NCI-H82 treated with DMSO at 0.1 percent for 48 hours (cell line): ENCODE measurements around the gene ACSF3.

Experiments
- DNase-seq: peaks from one replicate; lab custom pipeline; 2025; ENCODE audit not compliant: unreplicated experiment; lab: John Stamatoyannopoulos, UW

ACSF3 gene

DNA sequence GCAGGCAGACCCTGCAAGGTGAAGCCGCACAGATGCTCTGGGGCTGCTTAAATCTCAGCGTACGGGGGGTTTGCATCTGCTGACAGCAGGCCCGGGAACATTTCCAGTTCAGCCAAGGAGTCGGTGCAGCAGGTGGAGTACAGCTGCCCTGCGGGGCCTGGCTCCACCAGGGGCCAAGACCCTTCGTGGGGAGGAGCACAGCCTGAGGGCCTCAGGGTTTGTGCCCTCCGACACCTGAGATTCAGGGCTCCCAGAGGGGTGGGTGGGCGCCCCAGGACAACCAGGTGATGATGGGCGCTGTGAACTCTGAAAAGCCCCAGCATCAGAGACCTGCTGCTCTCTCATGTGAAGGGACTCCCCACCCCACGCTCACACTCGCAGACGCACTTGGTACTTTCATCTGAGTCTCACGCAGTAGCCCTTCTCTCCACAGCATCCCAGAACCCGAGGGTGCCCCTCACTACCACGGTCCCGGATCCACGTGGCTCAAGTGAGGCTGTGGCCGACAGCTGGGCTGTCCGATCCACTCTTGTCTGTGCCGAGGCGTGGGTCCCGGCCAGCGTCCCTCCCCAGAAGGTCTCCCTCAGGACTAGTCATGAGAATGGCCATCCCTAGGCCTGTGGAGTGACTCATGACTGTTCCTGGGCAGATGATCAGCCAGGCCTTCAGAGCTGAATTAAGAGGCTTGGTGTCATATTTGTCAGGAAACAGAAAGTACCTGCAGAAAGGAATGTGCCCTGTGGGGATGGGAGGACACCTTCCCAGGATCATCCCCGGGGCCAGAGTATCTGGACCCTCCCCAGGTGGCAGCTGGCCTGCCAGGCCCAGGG lies 29.6 kb downstream of the ACSF3 start:
- no peak for DNase-seq

DNA sequence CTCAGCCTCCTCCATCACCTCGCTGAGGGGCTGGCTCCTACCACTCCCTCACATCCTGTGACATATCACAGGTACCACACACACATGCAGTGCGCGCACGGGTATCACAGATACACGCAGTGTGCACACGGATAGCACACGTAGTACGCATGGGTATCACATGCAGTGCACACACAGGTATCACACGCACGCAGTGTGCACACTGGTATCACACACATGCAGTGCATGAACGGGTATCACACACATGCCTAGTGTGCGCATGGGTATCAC lies 30.1 kb downstream of the ACSF3 start:
- DNase-seq: no peak

DNA sequence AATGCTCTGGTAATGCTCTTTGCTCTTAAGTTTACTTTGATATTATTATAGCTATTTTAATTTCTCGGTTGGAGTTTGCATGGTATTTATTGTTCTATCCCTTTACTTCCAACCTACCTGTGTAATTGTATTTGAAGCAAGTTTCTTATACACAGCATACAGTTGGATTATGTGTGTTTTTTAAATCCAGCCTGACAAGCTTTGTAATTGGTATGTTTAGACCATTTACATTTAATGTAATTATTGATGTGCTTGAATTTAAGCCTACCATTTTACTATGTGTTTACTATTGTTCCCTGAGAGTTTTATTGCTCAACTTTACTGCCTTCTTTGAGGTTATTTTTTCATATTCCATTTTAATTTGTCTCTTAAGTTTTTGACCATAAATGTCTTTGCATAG lies 35.7 kb downstream of the ACSF3 start:
- no peak for DNase-seq

DNA sequence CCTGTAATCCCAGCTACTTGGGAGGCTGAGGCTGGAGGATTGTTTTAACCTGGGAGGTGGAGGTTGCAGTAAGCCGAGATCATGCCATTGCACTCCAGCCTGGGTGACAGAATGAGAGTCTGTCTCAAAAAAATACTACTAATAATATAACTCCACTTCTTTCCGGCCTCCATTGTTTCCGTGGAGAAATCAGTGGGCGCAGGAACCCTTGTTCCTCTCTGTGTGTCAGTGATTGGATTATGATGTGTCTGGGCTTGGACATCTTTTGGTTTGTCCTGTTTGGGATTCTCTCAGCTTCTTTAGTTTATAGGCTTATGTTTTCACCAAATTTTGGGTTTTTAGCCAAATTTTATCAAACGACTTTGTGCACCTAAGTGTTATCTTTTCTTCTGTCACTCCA lies 36.8 kb downstream of the ACSF3 start:
- no peak for DNase-seq

DNA sequence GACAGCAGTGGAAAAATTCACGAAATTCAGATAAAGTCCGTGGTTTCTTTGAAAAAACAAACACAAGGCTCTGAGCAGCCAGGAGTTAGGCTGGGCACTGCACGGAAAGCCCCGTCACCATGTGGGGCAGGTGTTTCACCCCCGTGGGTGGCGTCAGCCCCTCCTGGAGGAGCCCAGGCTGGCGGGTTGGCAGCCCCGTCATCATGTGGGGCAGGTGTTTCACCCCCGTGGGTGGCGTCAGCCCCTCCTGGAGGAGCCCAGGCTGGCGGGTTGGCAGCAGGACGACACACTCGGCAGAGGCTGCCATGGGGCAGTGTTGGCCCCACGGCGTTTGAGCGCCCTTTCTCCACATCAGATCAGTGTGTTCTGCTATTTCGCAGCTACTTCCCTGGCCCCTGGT lies 38.1 kb downstream of the ACSF3 start:
- DNase-seq: no peak

DNA sequence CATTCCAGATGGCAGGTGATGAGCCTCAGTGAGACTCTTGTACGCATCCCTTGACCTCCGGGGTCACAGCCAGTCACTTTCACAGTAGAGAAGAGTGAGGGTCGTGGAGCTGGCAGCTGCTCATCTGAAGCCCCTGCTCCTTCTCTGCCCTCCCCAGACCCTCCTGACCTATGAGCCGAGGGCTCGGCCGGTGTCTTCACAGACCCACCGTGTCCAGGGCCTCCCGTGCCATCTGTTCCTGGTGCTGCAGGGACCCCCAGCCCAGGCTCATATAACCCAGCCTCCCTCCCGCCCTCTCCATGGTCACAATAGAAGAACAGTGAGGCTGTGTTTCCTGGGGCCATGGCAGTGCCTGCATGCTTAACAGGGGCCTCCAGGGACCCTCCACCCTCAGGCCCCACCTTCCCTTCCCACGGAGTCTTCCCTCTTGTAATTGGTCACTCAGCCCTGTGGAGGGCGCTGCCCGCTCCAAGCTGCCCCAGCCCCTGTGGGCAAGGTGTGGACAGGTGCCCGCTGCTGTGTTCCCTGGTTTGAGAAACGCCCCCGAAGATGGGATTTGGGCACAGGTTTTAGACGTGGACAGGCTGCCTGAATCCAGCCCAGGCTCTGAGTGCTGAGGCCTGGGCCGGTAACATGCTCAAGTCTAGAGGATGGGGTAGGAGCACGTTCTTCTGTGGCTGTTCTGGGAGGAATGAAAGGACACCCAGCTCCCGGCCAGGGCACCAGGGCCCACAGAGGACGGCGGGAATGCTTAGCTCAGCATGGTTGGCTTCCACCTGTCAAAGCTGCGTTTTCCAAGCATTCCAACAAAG lies 38.7 kb downstream of the ACSF3 start:
- no peak for DNase-seq

DNA sequence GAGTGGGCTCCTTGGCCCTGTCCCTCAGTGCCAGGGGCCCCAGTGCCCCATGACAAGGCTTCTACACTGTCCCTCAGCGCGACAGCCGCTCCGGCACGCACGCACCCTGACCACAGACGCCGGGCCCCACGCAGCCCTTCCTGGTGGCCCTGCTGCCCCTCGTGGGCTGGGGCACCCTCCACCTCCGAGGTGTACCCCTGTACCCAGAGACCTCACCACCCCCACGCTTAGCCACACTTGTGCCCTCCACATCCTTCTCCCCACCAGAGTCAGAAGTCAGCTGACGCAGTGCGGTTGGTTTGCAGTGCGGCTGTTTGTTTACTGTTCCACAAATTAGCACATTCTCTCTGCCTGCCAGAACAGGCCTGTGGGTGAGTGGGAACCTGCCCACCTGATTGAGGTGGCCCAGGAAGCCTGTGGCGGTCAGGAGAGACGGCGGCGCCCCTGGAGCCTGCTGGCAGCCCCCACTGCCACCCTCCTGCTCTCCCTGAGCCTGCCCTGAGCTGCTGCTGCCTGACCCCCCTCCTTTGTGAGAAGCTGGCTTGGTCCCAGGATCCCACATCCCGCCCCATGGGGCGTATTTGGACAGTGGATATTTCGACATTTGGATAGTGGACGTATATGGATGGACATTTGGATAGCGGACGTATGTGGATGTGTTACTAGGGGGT lies 39.9 kb downstream of the ACSF3 start:
- DNase-seq: no peak

DNA sequence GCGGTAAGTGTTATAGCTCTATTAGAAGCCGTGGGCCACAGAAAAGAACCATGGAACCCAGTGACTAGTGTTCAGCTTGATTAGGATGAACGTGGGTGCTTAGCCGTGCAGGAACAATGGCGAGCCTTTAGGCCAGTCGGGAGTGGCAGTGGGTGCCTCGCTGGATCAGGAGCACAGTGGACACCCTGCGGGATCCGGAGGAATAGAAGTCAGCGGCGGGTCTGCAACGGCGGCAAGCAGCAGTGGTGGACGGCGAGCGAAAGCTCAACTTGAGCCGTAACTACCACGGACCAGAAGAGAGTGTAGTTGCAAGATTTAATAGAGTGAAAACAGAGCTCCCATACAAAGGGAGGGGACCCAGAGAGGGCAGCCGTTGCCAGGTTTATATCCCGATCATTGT lies 40.6 kb downstream of the ACSF3 start:
- DNase-seq: no peak

DNA sequence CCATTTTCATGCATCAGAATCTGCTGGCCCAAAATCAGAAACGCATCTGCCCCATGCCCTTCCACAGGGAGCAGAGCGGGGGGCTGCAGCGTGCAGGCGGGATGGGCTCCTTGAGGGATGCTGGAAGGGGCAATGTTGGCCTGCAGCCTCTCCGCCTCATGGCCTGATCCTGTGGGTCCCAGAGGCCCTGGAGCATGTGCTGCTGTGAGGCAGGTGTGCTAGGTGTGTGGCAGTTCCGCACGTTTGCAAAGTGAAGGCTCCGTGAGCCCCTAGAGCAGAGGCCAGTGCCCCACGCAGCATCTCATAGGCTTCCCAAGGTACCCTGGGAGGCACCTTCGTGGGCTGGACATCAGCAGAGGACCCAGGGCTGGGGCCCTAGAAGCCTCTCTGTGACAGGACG lies 41.5 kb downstream of the ACSF3 start:
- no peak for DNase-seq

DNA sequence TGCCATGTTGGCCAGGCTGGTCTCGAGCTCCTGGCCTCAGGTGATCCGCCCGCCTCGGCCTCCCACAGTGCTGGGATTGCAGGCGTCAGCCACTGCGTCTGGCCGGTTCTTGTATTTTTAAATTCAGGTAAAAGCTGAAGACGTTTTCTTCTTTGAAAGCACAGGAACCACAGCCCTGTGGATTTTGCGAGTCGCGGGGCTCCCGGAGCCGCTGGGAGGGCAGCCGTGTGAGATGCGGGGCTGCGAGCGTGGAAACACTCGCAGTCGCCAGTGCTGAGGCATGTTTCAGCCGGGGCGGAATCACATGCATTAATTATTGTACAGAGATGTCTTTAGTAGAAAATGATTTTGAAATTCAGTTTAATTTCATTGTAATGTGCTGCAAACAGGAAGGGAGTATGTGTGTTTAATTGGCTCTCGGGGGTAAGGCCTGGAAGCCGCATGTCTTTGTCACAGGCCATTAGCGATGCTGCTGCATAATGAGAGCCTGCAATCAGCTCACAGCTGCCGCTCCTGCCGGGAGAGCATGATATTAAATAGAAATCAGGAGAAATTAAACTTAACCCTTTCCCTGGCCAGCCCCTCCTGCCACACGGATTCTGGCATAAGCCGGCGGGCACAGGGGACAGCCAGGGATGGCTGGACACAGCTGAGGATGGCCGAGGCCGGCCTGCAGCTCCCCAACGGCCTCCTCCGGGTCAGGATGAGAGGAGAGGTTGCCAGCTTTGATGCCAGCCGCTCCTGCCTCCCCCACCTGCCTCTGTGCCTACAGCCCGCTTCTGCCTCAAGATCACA lies 42.5 kb downstream of the ACSF3 start:
- no peak for DNase-seq

DNA sequence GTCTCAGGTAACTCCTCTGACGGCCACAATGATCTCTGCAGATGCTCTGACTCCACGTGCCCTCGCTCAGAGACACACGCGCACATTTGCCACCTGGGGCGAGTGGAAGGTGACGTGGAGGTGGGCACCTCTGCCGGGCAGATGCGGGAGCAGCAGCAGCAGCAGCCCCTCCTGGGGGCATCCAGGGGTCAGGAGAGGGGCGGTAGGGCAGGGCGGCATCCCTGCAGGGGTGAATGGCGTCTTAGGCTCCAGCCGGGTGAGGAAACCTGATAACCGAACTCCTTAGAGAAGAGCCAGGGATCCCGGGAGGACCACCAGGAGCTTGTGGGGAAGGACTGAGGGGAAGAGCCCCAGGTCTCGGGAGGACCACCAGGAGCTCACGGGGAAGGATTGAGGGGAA lies 43.3 kb downstream of the ACSF3 start:
- DNase-seq: no peak

DNA sequence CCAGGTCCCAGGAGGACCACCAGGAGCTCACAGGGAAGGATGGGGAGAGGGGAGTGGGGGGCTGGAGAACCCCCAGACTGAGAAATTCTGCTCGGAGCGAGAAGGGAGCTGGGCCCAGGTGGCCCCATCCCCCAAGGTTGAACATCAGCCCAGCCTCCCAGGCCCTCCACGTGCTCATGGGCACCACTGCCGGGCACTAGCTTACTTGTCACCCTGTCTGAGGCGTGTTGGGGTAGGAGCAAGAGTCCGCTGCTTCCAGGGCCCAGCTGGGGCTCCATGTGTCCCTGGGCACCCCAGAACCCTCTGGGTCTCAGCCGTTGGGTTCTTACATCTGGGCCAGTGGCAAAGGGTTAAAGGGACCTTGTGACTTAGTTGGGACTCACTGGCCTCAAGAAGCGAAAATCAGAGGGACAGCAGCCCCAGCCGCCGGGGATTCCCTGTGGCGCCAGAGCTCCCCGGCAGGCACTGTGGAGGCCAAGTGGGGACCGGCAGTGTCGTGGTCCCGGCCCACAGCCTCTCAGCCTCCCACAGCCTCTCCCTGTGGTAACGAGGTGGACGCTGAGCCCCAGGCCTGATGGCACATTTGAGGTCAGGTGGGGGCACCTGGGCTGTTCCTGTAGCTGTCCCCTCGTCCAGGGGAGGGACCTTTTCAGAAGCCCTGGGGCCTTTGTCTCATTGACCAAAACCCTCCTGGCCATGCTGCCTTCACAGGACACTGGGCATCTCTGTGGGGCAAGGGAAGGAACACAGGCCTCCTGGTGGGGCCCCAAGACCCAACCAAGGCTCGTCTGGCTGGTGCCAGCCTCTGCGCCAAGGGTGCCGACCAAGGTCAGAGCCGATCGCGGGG lies 44.2 kb downstream of the ACSF3 start:
- DNase-seq: no peak

DNA sequence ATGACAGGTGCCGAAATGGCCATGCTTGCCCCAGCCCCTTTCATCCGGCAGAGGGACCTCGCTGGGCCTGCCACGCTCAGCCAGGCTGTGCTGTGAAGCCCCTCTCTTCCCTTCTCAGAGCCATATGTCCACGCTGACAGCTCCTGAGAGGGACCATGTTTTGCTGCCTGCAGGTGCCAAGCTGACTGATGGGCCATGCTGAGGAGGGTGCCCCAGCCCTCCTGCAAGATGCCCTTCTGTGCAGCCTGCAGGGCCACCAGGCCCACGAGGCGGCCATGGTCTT lies 44.8 kb downstream of the ACSF3 start:
- DNase-seq: no peak

DNA sequence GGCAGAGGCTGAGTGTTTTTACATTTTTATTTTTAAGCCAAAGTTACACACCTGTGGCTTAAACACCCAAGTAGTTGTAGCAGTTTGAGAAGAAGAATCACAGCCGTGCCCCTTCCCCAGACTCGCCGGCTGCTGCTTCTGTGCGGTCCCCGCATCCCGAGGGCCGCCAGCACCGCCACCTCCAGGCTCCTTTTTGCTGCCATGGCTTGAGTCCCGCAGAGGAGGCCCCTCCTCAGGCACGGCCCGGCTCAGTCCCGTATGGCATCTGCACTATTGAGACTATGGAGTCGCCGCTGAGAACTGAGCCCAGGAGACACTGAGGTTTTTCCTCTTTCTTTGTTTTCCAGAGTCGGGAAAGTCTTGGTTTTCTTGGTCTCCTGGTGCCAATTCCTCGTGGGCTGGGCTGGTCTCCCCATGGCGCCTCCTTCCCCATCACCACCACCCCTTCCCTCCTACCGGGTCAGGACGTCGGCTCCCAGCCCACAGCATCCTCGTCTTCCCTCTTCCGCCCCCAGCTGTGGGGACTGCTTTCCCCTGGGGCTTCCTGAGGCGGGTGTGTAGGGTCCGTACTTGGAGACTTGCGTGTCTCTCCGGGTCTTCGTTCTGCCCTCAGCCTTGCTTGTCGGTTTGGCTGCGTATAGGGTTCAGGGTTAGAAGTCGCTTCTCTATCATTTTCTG lies 45.3 kb downstream of the ACSF3 start:
- no peak for DNase-seq

DNA sequence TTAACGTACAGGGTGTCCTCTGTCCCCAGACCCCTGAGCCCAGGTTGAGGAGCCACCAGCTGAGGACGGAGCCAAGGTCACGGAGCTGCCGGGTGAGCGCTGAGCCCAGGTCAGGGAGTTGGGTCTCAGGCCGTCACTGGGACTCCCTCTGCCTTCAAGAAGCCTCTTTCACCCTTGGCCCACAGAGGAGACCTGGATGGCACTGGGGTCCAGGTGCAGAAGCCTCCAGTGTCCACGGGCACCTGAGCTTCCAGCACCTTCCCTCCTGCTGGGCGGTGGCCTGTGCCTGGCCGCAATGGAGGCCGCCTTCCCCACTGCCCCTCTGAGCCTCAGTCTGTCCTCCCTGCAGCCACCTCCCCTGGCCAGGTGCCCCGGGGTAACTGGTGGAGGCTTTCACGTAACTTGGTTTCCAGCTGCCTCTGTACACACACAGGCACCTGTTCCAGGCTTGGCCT lies 46.3 kb downstream of the ACSF3 start:
- no peak for DNase-seq

DNA sequence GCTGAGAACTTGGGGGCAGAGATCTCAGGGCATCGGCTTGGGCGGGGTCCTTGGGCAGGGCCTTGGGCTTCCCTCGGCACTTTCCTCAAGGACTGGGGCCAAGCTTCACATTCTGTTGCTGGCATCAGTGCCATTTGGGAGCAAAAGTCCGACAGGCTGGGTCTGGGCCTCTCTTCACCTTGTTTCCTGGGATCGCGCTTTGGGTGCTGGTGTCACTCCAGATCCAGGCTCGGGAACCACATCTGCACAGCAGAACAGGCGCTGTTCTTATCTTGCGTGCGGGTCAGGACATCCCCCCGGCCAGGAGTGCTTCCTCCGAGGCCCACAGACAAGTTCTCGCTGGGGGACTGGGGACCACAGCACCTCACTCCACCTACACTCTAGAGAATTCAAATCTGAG lies 46.7 kb downstream of the ACSF3 start:
- no peak for DNase-seq

DNA sequence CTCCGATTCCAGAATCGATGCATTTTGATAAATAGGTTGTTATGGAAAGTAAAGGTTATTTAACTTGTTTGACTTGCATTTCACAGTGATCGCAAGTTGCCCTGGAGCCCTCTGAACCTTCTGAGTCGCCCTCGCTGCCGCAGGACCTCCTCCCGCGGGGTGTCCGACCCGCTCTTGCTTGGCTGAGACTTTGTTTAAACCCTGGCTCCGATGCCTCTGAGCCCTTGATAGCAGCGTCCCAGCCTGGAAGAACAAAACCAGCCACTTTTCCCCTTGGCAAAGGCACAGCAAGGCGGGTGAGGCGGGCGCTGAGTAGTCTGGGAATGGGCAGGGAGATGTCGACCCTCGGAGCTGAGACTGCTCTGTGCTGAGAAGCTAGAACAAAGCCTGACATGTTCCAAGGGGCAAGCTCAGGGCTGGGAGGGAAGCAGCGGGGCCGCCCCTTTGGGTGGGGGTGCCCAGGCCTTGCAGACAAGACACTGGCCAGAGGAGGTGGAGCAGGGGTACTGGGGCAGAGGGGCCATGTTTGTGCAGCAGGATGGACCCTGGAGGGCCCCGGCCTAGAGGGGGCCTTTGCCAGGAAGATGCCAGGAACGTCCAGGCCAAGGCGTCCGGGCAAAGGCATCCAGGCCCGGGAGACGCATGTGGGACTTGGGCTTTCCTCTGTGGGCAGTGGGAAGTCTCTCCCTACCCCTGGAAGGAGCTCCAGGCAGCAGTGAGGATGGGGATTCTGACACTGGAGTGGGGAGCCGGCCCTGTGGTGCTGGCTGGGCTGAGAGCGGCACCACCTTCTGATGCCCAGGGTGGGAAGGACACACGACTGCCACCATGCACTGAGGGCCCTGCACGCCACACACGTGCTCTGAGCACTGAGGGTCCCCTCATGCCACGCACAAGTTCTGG lies 47.6 kb downstream of the ACSF3 start:
- DNase-seq: no peak

DNA sequence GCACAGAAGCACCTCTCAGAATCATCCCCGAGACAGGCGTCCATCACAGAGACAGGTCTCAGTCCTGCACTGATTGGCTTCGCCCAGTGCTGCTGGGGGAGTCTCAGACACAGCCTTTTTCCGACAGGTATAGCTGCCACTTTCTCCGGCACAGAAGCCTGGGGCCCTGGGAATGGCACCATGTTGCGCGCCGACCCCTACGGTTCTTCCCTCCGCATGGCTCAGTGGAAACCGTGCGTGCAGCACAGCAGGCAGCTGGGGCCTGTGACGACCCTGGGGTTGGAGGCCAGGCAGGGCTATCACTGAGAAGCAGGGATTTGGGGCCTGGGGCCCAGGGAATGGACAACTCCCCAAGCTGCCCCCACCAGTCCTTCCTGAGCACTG lies 48.2 kb downstream of the ACSF3 start:
- DNase-seq: no peak
